GM12873 (cell line): ENCODE results near the gene MAP3K21.

ENCODE experiments used
- CTCF ChIP-seq: IDR thresholded peaks from 2 replicates; pipeline ENCODE4 v1.5.1; 2012; ENCODE audit warnings: low read depth, mild to moderate bottlenecking, moderate library complexity, low read length, control low read depth; ENCODE audit not compliant: insufficient read depth; ENCODE audit errors: missing control alignments

The MAP3K21 gene

GRCh38 chr1:233313434-233314155 lies 13.9 kb upstream of the MAP3K21 start:
- no peak for TF ChIP-seq CTCF

- TF ChIP-seq CTCF, result no peak
Measured at GRCh38 chr1:233315718-233316301, 11.7 kb upstream of the MAP3K21 start.

- TF ChIP-seq CTCF, result no peak
Measured at GRCh38 chr1:233316473-233316872, 11.1 kb upstream of the MAP3K21 start.

GRCh38 chr1:233319272-233319671 lies 8.3 kb upstream of the MAP3K21 start:
- no peak for TF ChIP-seq CTCF

GRCh38 chr1:233320023-233320422 lies 7.5 kb upstream of the MAP3K21 start:
- no peak for TF ChIP-seq CTCF

- TF ChIP-seq CTCF, result no peak
Measured at GRCh38 chr1:233323718-233324117, 3.8 kb upstream of the MAP3K21 start.

- TF ChIP-seq CTCF, result no peak
Measured at GRCh38 chr1:233326319-233326718, 1.2 kb upstream of the MAP3K21 start.
